Stomach (tissue), 4 donors: ENCODE data around the gene BNC2.

ENCODE experiments used
- EP300 ChIP-seq: sonication (generic); formaldehyde crosslinking; IDR thresholded peaks from one replicate; pipeline ENCODE4 v1.6.1; 2017; ENCODE audit warnings: antibody characterized with exemption
- POLR2A ChIP-seq, 4 donors: fragments of 450-650 bp; IDR thresholded peaks; one replicate each; pipeline ENCODE4 v1.6.1; 2016; ENCODE audit warnings: antibody characterized with exemption in 4 of 4, control low read depth in 2 of 4, mild to moderate bottlenecking in 1 of 4, moderate library complexity in 1 of 4
- TF ChIP-seq, protein P1 (sequence below), 7 experiments: fragments of 450-650 bp in 4 of 7; fragments of 200-600 bp in 3 of 7; sonication (generic) in 3 of 7; IDR thresholded peaks; one replicate each; pipeline ENCODE4 v1.5.1; 2016 to 2019; ENCODE audit warnings: antibody characterized with exemption in 7 of 7, control low read depth in 2 of 7, mild to moderate bottlenecking in 1 of 7

DNA sequence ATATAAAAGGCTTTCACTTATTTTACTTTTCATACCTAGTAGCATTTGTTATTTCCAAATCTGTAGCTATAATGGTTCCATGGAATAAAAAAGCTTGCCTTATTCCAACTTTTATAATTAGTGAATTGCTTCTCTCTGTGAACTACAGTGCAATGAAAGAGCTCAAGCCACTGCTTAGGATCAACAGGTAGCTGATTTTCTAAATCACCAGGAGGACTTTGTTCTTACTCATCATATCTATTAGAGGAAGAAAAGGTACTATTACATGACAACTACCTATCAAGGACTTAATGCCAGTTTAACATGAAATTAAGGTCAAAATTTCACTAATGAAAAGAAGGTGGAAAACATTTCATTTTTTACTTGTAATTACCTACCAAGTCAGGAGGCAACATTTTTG lies 414.6 kb downstream of the BNC2 start:
- no peak for TF ChIP-seq POLR2A (IDR thresholded peaks at IDR 0.05)
- TF ChIP-seq, protein P1, sequence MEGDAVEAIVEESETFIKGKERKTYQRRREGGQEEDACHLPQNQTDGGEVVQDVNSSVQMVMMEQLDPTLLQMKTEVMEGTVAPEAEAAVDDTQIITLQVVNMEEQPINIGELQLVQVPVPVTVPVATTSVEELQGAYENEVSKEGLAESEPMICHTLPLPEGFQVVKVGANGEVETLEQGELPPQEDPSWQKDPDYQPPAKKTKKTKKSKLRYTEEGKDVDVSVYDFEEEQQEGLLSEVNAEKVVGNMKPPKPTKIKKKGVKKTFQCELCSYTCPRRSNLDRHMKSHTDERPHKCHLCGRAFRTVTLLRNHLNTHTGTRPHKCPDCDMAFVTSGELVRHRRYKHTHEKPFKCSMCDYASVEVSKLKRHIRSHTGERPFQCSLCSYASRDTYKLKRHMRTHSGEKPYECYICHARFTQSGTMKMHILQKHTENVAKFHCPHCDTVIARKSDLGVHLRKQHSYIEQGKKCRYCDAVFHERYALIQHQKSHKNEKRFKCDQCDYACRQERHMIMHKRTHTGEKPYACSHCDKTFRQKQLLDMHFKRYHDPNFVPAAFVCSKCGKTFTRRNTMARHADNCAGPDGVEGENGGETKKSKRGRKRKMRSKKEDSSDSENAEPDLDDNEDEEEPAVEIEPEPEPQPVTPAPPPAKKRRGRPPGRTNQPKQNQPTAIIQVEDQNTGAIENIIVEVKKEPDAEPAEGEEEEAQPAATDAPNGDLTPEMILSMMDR (IDR thresholded peaks at IDR 0.05): no peak
- no peak for TF ChIP-seq EP300
